ENCODE data around the gene LHX4.

LHX4 gene

GRCh38 chr1:180235077-180235501 lies 5.0 kb downstream of the LHX4 start:
- no peaks in the 10 kb centered on the region for H3K9me2 ChIP-seq (ENCODE audit: low read depth, low read length)
- no peaks in the 10 kb centered on the region for H3K36me3 ChIP-seq (ENCODE audit: insufficient read depth, low read length)
- H3K9ac ChIP-seq (ENCODE audit: low read length): no peak overlapping the region
- H3K4me2 ChIP-seq (ENCODE audit: low read length): no peak overlapping the region
- no peaks in the 10 kb centered on the region for H3K9me3 ChIP-seq (ENCODE audit: low read length)
- no peaks in the 10 kb centered on the region; the same call in 1 of the 2 replicates for H3F3A ChIP-seq (ENCODE audit: insufficient read depth, low read length)
- H3K4me1 ChIP-seq (ENCODE audit: insufficient read depth, low read length, severe bottlenecking): peaks cover 14% of the 10 kb centered on the region
- TF ChIP-seq CTCF (IDR thresholded peaks at IDR 0.05; ENCODE audit: low read length) (no peak), EZH2 (IDR thresholded peaks at IDR 0.05; ENCODE audit: borderline replicate concordance, low read length) (no peak)
- H2AFZ ChIP-seq (ENCODE audit: low read length): no peak overlapping the region
- H3K27ac ChIP-seq (ENCODE audit: low read depth, low read length, poor library complexity, severe bottlenecking): no peak overlapping the region
- H3K27me3 ChIP-seq (ENCODE audit: insufficient read depth, low read length): peaks cover 9% of the 10 kb centered on the region; the same call in 1 of the 2 replicates
- H3K4me3 ChIP-seq (ENCODE audit: low read depth, low read length, poor library complexity, severe bottlenecking): no peak overlapping the region
- H4K20me1 ChIP-seq (ENCODE audit: insufficient read depth, low read length): no peaks in the 10 kb centered on the region
- no peaks in the 10 kb centered on the region for H3K79me2 ChIP-seq (ENCODE audit: insufficient read depth, low read length)

DNA sequence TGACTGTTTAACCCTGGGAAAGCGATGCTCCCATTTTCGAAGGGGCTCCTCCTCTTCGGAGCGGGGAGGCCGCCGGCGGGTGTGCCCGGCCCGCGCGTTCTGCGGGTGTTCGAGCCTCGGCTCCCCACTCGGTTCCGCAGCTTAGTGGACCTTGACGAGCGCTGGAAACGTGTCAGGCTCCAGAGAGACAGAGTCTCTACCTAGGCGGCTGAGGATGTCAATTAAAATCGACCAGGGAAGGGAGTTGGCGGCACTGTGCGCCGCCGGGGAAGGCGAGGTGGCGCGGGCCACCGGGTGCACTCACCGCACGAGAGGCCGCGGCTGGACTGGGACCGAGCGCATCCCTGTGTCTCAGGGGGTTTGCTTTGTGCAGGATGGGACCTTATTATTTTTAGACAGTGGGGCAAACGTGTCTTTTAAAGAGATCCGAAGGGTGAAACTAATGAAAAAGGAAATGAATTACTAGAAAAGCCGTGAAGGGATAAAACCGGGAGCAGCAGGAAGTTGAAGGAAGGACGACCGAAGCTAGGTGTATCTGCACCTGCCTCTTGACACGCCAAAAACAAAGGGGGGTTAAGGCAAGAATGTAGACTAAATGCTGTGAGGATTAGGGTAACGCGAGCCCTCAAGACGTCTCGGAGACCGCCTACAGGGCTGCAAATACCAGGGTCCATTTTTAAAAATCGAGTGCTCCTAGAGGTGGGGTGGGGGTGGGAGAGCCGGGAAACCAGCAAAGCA lies 5.6 kb downstream of the LHX4 start:
- Histone ChIP-seq H3K9ac (ENCODE audit: low read length) (no peak overlapping the region), H4K20me1 (ENCODE audit: insufficient read depth, low read length) (no peaks in the 10 kb centered on the region), H3K4me2 (ENCODE audit: low read length) (no peak overlapping the region)

DNA sequence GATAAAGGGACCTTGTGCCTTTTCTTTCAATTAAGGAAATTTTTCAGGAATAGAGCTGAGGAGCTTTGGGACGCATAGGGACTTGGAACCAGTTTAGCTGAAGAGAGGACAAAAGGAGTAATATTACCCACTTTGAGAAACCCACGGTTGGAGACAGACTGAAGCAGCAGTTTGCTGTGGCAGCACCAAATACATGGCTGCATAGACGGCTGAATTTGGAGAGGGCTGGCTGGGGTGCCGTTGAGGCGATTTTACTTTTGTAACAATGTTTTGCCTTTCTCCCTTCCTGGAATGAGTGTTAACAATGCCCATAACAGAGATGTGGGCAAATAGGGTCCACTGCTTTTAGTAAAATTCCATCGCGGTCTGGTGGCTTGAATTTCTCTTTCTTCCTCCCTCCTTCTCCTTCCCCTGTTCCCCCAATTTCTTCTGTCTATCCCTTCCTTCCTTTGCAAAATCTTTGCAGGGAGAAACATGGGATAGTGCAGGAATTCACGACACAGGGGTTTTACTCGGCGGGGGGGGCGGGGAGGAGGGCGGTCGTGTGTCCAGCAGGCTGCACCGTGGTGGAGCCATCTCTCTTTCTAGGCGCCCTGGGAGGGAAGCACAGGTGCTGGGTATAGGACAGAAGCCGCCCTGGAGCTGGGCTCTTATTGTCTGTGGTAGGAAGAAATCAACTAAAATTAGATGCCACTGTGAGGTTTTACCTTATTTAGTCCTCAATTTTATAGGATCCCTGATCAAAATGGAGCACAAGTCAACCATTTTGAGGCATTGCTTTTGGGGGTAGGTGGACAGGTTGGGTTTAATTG lies 6.8 kb downstream of the LHX4 start:
- no peaks in the 10 kb centered on the region; the same call in 1 of the 2 replicates for H3F3A ChIP-seq (ENCODE audit: insufficient read depth, low read length)
- H3K27me3 ChIP-seq (ENCODE audit: insufficient read depth, low read length): 0 out of 2 replicates have a peak, but pooled peaks cover 3% of the 10 kb centered on the region
- no peaks in the 10 kb centered on the region for H3K79me2 ChIP-seq (ENCODE audit: insufficient read depth, low read length)
- no peak overlapping the region for H3K4me3 ChIP-seq (ENCODE audit: low read depth, low read length, poor library complexity, severe bottlenecking)
- no peaks in the 10 kb centered on the region for H4K20me1 ChIP-seq (ENCODE audit: insufficient read depth, low read length)
- H3K4me1 ChIP-seq (ENCODE audit: insufficient read depth, low read length, severe bottlenecking): no peaks in the 10 kb centered on the region
- H3K9me2 ChIP-seq (ENCODE audit: low read depth, low read length): no peaks in the 10 kb centered on the region
- no peak for TF ChIP-seq CTCF (IDR thresholded peaks at IDR 0.05; ENCODE audit: low read length)
- TF ChIP-seq EZH2 (IDR thresholded peaks at IDR 0.05; ENCODE audit: borderline replicate concordance, low read length): no peak
- H3K27ac ChIP-seq (ENCODE audit: low read depth, low read length, poor library complexity, severe bottlenecking): no peak overlapping the region
- no peak overlapping the region for H3K9ac ChIP-seq (ENCODE audit: low read length)
- no peaks in the 10 kb centered on the region for H3K9me3 ChIP-seq (ENCODE audit: low read length)
- no peaks in the 10 kb centered on the region for H3K36me3 ChIP-seq (ENCODE audit: insufficient read depth, low read length)
- H3K4me2 ChIP-seq (ENCODE audit: low read length): no peak overlapping the region
- no peak overlapping the region for H2AFZ ChIP-seq (ENCODE audit: low read length)

More for the DNA sequence above, 5.6 kb downstream of the LHX4 start:
- no peaks in the 10 kb centered on the region for H3K9me2 ChIP-seq (ENCODE audit: low read depth, low read length)
- 0 out of 2 replicates have a peak, but pooled peaks cover 5% of the 10 kb centered on the region for H3K27me3 ChIP-seq (ENCODE audit: insufficient read depth, low read length)
- no peaks in the 10 kb centered on the region for H3K79me2 ChIP-seq (ENCODE audit: insufficient read depth, low read length)
- TF ChIP-seq CTCF (IDR thresholded peaks at IDR 0.05; ENCODE audit: low read length): no peak
- H2AFZ ChIP-seq (ENCODE audit: low read length): no peak overlapping the region
- peaks cover 9% of the 10 kb centered on the region for H3K4me1 ChIP-seq (ENCODE audit: insufficient read depth, low read length, severe bottlenecking)
- H3K27ac ChIP-seq (ENCODE audit: low read depth, low read length, poor library complexity, severe bottlenecking): no peak overlapping the region
- no peaks in the 10 kb centered on the region; the same call in 1 of the 2 replicates for H3F3A ChIP-seq (ENCODE audit: insufficient read depth, low read length)
- no peak overlapping the region for H3K4me3 ChIP-seq (ENCODE audit: low read depth, low read length, poor library complexity, severe bottlenecking)
- no peaks in the 10 kb centered on the region for H3K9me3 ChIP-seq (ENCODE audit: low read length)
- no peaks in the 10 kb centered on the region for H3K36me3 ChIP-seq (ENCODE audit: insufficient read depth, low read length)
